Stimulated activated CD4-positive, alpha-beta T cell treated with anti-CD3 and anti-CD28 coated beads, Interleukin-12 subunit alpha, Interleukin-12 subunit beta, amount 100 ng/mL, for 24 hours (primary cell): ENCODE results near the gene FARP2.

Experiments
- DNase-seq, 2 experiments: peaks; one replicate each; pipeline ENCODE4 v3.0.0-alpha.2; 2020; ENCODE audit warnings: low read depth in 2 of 2

Gene FARP2

GRCh38 chr2:241458687-241459086, 102.6 kb downstream of the FARP2 start:
- DNase-seq = no peak

DNA sequence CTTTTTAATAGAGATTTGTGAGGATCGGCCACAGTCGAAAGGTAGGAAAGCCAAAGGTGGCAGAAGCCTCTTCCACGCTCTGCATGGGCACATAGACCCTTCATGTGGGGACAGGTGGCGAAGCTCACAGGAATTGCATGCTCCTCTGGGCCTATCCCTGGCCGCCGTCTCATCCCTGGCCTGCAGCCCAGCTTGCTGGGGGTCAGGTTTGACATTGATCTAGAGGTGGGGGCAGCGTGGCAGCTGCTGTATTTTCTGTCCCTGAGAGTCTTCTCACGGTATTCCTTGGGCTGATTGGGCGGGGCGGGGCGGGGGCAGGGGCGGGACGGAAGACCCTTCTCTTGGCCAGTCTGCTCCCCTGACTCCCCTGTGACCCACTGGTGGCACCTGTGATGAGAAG, 103.4 kb downstream of the FARP2 start:
- DNase-seq = no peak

GRCh38 chr2:241460631-241461030, 104.5 kb downstream of the FARP2 start:
- no peak for DNase-seq

DNA sequence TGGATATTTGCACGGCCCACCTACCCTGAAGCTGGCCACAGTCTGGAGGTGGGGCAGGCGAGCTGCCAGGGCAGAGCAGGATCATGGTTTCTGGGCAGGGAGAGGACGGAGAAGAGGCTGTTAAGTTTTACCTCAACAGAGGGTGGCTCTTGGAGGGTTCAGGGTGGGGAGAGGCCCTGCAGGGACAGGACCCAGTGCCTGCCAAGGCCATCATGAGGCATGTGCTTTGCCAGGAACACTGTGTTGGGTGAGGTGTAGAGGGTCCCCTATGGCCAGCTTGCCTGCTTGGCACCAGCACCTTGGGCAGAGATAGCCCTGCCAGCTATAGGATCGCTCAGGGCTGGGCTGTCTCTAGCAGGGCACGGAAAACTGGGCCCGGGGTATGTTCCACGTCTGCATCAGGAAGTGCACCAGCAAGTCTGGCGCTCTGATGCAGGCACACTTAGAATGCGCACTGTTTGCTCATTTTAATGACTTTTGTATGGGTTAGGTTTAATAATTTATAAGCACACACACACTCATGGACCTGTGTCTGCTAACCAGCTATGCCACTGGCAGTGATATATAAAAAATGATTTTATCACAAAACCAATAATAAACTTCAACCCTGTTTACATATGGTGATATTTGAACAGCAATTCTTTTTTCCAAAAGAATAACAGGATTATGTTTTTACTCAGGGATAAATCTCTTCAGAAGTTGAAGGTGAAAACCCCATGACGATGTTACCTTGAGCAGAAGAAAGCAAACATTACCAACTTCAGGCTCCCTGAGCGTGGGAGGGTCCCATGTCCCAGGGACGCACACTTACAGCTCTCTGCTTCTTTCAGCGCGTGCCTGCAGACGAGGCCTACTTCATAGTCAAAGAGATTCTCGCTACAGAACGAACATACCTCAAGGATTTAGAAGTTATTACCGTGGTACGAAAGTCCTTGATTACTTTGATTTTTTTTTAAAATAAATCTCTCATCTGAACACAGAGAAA, 105.9 kb downstream of the FARP2 start:
- no peak for DNase-seq

DNA sequence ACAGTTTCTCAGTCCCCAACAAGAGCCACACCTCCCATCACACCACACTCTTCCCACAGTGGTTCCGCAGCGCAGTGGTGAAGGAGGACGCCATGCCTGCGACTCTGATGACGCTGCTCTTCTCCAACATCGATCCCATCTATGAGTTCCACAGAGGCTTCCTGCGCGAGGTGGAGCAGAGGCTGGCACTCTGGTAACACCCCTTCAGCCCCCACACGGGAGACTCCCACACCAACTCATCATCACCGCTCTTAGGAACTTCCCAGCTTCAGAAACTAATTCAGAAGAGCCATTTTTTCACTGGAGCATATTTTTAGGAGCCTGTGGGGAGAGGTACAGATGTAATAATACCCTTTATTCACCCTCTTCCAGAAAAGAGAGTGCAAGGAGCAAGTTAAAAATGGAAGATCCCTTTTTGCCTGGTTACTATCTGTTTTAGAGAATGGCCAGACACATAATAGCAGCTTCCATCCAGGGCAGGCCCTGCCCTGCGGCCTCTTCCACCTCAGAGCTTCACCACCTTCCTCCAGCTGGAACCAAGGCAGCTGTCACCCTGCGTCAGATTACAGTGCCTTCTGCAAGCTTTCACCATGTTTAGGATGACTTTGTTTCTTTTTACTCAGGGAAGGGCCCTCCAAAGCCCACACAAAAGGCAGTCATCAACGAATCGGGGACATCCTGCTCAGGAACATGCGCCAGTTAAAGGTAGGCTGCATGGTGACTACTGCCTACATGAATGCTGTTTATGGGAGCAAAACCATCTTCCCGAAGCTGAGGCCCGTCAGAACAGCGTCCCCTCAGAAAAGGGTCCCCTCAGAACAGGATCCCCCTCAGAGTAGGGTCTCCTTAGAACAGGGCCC, 107.4 kb downstream of the FARP2 start:
- DNase-seq = no peak

DNA sequence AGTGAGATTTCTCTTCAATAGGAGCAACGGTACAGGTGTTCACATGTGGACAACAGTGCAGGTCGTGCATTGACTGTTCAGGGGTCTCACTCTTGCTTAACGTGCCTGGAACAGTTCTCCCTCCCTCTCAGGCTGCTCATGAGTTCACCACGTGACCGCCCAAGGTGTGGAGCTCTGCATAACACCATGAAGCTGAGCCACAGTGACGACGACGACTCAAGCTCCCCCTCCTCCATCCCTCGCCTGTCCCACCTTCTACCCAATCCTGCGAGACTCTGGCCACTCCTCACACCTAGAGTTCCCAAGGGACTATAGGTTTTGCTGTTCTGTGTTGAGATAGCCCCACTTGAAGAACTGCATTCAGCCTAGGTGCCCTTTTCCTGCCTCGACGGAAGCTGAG, 109.5 kb downstream of the FARP2 start:
- DNase-seq = no peak

GRCh38 chr2:241466230-241466629, 110.1 kb downstream of the FARP2 start:
- no peak for DNase-seq

- DNase-seq = no peak
Measured at GRCh38 chr2:241467777-241468475, 111.8 kb downstream of the FARP2 start.

DNA sequence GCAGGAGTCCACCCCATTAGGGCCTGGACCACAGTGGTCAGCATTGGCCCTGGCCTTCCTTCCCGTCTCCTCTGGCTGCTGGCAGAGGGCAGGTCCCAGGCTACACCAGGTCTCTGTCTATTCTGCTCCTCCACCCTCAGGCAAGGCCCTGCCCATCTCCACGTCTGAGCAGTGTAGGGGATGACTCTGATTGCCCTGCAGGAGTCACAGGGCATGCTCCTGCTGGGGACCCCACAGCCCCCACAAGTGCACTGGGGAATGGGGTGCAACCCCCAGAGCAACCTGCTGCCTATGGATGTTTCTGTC, 112.3 kb downstream of the FARP2 start:
- DNase-seq = no peak

- DNase-seq = no peak
Measured at GRCh38 chr2:241469746-241470145, 113.7 kb downstream of the FARP2 start.

GRCh38 chr2:241473399-241473798, 117.3 kb downstream of the FARP2 start:
- DNase-seq = no peak

- DNase-seq = no peak
Measured at GRCh38 chr2:241475267-241475666, 119.2 kb downstream of the FARP2 start.

GRCh38 chr2:241478166-241478565, 122.1 kb downstream of the FARP2 start:
- no peak for DNase-seq

GRCh38 chr2:241479026-241479898, 123.2 kb downstream of the FARP2 start:
- DNase-seq = no peak

- DNase-seq = no peak
Measured at GRCh38 chr2:241481687-241482086, 125.6 kb downstream of the FARP2 start.

- DNase-seq = no peak
Measured at GRCh38 chr2:241482126-241482955, 126.3 kb downstream of the FARP2 start.

GRCh38 chr2:241483305-241483704, 127.2 kb downstream of the FARP2 start:
- no peak for DNase-seq

GRCh38 chr2:241485172-241485911, 129.3 kb downstream of the FARP2 start:
- no peak for DNase-seq

- DNase-seq = no peak
Measured at GRCh38 chr2:241489088-241489487, 133.0 kb downstream of the FARP2 start.
